DMS114 treated with DMSO at 0.1 percent for 48 hours (cell line): ENCODE measurements around the gene ZFAND2B.

Source experiments
- DNase-seq: peaks from one replicate; lab custom pipeline; 2025; ENCODE audit not compliant: unreplicated experiment; lab: John Stamatoyannopoulos, UW

Gene ZFAND2B

GRCh38 chr2:219204425-219205164 lies 2.0 kb upstream of the ZFAND2B start:
- DNase-seq = no peak

DNA sequence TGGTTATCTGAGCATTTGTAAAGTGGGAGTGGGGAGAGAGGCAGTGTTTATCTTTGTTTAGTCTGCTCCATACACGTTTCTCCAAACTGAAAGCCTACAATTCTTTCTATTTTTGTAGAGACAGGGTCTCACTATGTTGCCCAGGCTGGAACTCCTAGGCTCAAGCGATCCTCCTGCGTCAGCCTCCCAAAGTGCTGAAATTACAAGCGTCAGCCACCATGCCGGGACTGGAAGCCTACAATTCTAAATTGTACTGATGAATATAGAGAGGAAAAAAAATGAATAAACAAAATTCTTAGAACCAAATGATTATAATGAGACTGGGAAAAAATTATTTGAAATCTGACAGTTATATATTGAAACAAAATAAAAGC lies 1.4 kb upstream of the ZFAND2B start:
- no peak for DNase-seq

DNA sequence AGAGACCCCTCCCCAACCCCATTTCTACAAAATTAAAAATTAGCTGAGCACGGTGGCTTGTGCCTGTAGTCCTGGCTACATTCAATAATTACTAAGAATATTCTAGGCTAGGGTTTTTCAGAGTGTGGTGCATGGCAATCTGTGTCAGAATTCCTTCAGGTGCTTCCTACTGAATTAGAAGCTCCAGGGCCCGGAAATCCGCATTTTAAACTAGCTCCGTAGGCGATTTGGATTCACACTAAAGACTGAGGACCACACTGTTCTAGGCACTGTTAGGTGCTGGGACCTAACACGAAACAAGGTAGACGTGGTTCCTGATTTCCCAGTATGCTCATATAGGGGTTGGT lies 628 bp upstream of the ZFAND2B start:
- DNase-seq = no peak

- no peak for DNase-seq
Observed at GRCh38 chr2:219207134-219207883, 727 bp downstream of the ZFAND2B start.

DNA sequence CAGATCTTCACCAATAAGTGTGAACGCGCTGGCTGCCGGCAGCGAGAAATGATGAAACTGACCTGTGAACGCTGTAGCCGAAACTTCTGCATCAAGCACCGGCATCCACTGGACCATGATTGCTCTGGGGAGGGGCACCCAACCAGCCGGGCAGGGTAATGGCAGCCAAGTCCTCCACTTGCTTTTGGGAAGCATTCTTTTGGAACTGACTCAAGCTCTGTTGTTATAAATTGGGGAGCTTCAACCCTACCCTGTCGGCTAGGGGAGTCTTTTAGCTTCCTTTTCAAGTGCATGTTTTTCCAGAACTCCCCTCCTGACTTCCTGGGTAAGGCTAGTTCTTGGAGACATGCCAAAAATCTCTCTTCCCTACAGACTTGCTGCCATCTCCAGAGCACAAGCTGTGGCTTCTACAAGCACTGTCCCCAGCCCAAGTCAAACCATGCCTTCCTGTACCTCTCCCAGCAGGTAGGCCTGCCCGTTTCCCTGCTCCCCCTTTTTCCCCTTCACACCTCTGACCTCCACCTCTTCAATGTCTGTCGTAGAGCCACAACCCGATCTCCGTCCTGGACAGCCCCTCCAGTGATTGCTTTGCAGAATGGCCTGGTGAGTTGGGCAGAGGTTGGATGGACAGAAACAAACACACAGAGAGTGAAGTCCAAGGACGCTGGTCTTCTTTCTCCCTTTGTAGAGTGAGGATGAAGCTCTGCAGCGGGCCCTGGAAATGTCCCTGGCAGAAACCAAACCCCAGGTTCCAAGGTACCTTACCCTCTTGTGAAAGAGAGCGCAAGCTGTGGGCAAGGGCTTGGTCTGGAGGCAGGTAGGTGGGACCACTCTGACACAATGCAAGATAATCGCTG lies 1.5 kb downstream of the ZFAND2B start:
- no peak for DNase-seq

DNA sequence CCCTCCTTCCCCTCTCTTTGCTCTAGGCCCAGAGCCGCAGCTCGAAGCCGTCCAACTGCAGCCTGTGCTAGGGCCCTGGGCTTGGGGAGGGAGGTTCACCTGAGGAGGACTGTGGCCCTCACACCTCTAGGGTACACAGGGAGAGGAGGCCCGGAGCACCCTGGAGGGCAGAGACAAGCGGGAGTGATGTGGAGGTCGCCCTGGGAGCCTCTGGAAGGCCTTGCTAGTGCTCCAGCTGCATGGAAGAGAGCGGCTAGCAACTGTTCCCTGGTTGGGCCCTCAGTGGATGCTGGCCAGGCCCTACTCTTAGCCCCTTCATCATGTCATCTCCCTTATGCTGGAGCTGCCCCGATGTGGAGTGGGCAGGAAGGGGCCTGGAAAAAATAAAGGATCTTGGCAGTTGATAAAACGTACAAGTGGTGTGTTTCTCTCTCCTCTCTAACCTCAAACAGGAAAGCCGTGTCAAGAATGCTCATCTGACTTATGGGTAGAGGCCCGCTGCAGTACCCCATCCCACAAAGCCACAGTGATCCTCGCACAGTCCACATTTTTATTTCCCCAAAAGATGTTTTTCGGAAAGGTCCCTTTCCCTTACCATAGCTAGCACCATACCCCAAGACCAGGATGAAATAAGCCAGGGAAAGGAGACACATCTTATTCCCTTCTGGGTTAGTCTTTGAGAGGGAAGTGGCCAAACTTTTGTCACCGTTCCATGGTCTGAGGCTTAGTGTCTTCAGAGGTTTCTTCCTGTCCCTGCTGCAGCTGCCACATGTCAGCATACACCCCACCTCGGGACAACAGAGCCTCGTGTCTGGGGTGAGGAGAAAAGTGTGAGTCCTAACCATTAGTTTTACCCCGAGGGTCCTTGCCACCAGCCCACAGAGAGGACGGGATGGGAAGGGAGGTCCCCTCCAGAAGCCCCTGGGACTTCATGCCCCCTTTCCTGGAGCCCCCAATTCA lies 2.9 kb downstream of the ZFAND2B start:
- no peak for DNase-seq

- DNase-seq = no peak
Observed at GRCh38 chr2:219210196-219210885, 3.8 kb downstream of the ZFAND2B start.

DNA sequence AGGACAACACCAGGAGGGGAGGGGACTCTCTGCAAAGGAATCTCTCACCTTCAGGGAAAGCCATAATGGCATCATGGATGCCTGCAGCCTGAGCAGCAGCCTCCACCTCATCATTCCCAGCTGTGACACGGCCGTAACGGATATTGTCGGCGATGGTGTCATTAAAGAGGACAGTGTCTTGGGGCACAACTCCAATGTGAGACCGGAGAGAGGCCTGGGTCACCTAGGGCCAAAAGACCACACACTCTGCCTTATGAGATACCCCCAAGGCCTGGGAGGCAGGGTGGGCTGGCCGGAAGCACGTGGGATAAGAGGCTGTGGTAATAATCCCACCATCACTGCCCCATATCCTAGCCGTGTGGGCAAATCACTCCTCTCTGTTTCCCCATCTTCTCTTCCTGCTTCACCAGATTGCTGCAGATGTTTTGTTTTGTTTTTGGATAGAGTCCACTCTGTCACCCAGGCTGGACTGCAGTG lies 4.3 kb downstream of the ZFAND2B start:
- no peak for DNase-seq

DNA sequence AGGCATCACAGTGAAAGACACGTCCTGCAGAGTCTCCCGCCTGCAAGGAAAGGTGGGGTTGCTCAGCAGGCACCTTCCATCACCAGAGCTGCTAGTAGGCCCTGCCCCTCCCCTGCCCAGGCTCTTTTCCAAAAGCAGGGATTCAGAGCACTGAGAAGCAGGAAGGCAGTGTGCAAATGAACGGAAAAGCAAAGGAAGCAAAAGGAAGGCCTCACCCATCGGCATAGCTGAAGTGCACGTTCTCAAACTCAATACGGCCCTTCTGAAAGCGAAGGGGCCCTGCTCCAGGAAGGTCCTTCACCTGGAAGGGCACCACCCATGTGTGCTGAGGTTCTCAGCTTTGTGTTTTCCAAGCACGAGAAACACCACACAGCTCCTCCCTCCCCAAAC lies 6.4 kb downstream of the ZFAND2B start:
- DNase-seq = no peak

- no peak for DNase-seq
Observed at GRCh38 chr2:219213486-219214071, 7.0 kb downstream of the ZFAND2B start.

DNA sequence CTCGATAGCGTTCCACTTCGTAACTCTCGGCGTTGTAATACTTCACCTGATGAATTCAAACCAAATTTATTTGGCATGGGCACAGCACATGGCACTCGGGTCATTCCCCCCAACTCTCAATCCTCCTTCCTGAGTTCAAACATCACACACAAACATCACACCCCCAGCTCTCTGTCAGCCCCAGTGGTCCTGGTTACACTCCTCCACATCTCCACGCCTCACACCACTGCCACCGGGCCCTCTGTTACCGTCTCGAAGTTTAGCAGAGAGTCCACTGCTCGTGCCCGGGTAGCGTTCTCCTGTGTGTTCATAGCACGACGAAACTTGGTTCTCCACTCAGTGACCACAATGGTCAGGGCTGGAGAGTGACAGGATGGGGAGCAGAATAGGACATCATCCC lies 7.6 kb downstream of the ZFAND2B start:
- no peak for DNase-seq

DNA sequence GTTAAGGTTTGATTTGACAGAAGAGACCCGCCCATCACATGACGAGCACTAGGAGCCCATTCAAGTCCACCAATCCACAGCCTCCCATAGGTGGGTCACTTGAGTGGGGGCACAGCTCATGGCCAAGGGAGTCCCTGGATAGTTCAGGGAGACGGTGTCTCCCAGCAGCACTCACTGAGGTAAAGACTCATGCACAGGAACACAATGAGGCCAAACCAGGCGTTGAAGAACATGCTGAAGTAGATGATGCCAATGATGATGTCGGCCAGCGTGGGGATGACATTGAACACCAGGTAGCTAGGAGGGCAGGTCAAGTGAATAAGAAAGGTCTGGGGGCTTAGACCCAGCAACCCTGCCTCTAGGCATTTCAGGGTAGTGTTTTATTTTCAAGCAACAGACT lies 8.2 kb downstream of the ZFAND2B start:
- no peak for DNase-seq

GRCh38 chr2:219215871-219216534 lies 9.4 kb downstream of the ZFAND2B start:
- no peak for DNase-seq

- DNase-seq = no peak
Observed at GRCh38 chr2:219216535-219216915, 9.9 kb downstream of the ZFAND2B start.

GRCh38 chr2:219218217-219218731 lies 11.7 kb downstream of the ZFAND2B start:
- DNase-seq = peak; percentile 41

GRCh38 chr2:219218732-219219701 lies 12.4 kb downstream of the ZFAND2B start, which contains the start of gene ABCB6:
Gene ABCB6, minus strand, starts transcription at chr2:219218958. Its CDS starts 285 bp downstream, at chr2:219218673.
- peak; percentile 76 for DNase-seq

DNA sequence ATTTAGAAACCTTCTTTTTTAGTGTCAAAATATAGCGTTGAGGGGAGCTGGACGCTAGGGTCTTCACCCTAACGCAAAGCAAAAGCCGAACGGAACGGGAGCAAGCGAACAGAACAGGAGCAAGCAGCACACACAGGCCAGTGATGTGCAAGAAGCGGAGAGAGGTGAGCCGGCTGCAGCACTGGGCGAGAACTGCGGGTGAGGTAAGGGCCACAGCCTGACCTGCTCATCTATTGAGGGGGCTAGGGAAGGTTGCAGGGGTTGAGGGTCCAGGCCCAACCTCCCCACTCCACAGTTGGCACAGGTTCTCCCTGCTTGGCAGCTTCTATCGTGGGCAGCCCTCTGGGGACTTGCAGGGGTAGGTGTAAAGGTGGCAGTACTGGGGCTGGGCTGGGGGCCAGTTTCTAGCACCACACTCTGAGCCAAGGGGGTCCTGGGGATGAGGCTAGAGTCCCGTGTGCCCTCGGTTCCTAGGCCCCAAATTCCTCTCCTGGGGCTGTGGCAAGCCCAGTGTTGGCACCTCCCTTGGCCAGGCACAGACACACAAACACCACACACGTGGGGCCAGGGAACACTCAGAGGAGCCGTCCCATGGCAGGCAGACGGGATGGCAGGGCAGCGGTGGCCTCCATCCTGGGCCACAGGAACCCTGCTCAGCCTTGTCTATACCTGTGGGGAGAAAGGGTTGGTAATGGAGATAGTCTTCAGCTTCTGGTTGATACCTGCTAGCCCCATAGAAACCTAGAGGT lies 13.4 kb downstream of the ZFAND2B start:
- no peak for DNase-seq
